HepG2 (cell line): ENCODE measurements around the gene PRKCG.
"Not testable (repeated sequence)": the region's sequence is repeated elsewhere in the genome, so short reads cannot be mapped to it uniquely, and the experiment has no call there.

ENCODE experiments used
- EZH2 ChIP-seq: conservative IDR thresholded peaks from 2 replicates; pipeline ENCODE4 v1.6.1; 2012; ENCODE audit warnings: mild to moderate bottlenecking, low read depth, low read length, moderate library complexity
- RAD21 ChIP-seq: fragments of 450-650 bp; formaldehyde crosslinking; IDR thresholded peaks from 2 replicates; pipeline ENCODE4 v1.5.0; 2020; ENCODE audit warnings: mild to moderate bottlenecking
- RNF2 ChIP-seq: fragments of 450-650 bp; conservative IDR thresholded peaks from 2 replicates; pipeline ENCODE4 v1.6.1; 2016; ENCODE audit warnings: low read depth
- ZNF24 ChIP-seq: fragments of 450-650 bp; IDR thresholded peaks from 2 replicates; pipeline ENCODE4 v1.6.1; 2017; ENCODE audit warnings: antibody characterized with exemption, mild to moderate bottlenecking
- ZNF446 ChIP-seq: sonication (generic); formaldehyde crosslinking; IDR thresholded peaks from 2 replicates; pipeline ENCODE4 v1.5.0; 2020; ENCODE audit warnings: mild to moderate bottlenecking, missing genetic modification reagents

DNA sequence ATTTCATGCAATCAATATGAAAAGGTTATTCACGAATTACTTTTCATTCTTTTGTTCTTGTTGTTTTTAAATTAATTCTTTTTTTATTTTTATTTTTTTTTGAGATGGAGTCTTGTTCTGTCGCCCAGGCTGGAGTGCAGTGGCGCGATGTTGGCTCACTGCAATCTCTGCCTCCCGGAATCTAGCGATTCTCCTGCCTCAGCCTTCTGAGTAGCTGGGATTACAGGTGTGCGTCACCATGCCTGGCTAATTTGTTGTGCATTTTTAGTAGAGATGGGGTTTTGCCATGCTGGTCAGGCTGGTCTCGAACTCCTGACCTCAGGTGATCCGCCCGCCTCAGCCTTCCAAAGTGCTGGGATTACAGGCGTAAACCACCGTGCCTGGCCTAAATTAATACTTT, 41.8 kb upstream of the PRKCG start:
- not testable (repeated sequence) for TF ChIP-seq RAD21 (CRISPR knock-in tag); EZH2; ZNF24; ZNF446; RNF2
